AG20443 (cell line): ENCODE measurements around the gene KCTD16.

ENCODE experiments used
- DNase-seq: peaks from one replicate; pipeline ENCODE4 v3.0.0; 2012; ENCODE audit warnings: low spot score, mixed read lengths

KCTD16 gene

DNA sequence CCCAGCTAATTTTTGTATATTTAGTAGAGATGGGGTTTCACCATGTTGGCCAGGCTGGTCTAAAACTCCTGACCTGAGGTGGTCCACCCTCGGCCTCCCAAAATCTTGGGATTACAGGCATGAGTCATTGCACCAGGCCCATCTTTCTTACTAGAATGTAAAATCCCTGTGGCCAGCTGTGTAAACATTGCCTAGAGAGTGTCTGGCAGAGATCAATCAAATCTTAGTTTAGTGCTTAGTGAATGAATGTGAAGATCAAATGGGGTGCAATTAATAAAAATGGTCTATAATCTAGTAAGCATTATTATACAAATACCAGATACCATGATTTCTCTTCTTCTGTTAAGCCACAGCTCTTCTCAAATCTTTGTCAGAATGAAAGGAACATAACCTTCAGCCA, 289.9 kb downstream of the KCTD16 start:
- no peak for DNase-seq

DNA sequence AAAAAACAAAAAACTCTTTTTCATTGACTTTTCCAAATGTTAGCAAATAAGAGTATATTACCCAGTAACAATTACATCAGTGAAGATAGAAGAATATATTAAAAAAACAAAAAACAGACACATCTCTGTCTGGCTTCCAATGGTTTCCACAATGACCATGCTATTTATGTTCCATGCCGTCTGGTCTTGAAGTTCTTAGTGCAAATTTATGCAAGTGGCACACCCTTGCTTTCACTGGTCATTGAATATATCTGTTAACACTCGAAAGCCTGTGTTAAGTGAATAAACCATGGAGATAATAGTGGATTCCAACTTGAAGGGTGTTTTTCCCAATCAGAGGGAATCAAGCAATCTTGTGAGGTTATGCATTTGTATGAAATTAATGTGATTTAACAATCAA, 291.9 kb downstream of the KCTD16 start:
- DNase-seq = no peak

DNA sequence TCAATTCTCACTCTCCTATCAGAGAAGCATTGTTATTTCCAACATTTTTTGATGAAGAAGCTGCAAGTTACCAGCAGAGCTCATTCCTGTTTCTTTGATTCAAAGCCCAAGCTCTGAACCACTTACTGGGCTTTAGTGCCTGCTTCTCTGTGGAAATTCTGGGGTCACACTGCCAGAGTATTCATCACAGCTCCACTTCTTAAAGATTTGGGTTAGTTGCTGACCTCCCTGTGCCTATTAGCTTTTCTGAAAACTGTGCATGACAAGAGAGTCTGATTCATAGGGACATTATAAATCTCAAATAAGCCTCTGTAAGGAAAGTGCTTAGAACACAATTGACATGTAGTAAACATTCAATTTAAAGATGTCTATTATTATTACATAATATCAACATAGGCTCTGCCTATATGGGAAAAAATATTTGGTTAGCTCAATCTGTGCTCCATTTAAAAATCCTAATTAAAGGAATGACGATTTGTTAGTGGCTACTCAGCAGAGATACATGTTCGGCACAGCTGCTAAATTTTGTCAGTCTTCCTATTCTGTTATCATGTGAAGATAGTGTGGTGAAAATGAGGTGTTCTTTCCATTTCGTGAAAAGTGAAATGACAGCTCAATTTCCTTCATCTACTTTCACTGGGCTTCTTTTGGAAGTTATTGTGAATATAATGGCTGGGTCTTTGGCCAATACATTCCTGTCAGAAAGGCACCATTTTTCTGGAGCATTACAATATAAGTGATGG, 293.0 kb downstream of the KCTD16 start:
- no peak for DNase-seq

DNA sequence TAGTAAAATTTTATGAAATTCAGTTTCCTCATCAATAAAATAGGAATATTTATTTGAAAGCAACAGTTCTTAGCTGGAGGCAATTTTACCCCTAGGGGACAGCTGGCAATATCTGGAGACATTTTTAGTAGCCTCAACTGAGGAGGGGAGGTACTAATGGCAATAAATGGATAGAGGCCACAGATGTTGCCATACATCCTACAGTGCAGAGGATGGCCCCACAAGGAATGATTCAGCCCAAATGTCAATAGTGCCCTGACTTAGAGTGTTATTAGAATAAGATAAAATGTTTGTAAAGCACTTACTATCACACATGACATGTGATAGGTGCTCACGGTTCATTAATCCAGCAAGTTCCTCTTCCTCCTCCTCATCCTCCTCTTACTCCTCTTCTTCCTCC, 293.6 kb downstream of the KCTD16 start:
- no peak for DNase-seq

DNA sequence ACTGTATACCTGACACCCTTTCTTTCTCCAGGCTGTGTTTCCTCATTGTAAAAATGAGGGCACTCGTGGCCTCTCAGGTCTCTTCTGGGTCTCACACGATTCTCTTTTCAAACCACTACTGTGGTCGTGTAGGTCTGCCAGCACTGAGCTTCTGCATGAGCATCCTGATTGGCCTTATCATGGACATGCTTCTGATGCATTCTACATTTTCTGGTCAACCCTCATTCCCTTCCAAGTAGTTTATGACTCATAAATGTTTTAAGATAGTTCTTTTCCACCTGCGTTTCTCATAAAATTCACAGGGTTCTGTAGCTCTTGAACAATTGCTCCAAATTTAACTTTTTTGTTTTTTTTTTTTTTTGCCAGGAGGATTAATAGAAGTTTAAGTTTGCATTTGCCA, 294.8 kb downstream of the KCTD16 start:
- no peak for DNase-seq

DNA sequence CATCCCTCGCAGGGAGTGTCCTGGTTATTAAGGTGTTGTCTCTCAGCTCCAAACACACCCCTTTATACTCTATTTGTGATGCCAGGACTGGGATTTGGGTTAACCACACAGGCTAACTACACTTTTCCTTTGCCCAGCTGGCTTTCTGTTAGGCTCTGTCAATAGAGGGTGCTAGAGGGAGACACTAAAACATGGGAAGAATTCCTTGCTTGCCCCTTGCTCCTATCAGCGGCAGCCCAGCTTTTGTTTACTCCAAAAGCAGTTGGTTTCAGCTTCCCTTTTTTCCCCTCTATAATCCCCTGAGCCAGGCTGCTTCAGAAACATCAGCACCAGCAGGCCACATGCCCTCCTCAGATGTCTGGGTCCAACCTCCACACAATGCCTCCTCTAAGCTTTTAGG, 297.1 kb downstream of the KCTD16 start:
- DNase-seq = peak; percentile 60

DNA sequence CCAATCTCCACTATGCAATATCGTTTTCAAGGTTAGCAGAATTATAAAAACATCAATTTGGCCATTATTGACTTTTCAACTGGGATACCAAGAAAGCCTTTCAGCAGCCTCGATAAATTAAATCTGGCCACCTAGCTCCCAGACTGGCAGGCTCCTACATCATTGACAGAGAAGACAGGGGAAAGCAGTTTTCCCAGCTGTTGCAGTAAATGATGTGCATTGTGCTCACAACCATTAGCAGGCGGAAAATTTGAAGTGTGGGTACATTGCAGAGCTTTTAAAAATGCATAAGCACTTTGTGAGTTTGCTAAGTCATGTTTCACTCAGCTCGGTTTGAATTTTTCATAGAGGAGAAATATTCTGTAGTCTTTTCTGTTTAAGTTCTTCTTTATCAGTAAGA, 297.9 kb downstream of the KCTD16 start:
- no peak for DNase-seq

DNA sequence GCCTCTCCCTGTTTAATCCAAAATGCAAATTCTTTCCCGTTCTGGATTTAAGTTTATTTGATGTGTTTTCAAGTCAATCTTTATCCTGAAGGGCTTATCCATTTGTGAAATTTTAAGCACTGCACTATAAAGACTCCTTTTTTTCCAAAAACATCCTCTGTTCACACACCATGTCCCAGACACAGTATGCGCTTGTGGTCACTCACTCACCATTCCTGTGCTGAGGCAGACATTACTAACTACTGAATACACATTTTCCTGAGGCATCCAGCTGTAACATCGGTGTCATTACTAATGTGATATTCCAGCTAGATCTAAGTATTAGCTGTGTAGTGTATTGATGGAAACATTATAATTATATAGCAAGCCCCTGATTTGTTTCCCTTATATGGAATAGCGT, 298.4 kb downstream of the KCTD16 start:
- peak; percentile 17 for DNase-seq

DNA sequence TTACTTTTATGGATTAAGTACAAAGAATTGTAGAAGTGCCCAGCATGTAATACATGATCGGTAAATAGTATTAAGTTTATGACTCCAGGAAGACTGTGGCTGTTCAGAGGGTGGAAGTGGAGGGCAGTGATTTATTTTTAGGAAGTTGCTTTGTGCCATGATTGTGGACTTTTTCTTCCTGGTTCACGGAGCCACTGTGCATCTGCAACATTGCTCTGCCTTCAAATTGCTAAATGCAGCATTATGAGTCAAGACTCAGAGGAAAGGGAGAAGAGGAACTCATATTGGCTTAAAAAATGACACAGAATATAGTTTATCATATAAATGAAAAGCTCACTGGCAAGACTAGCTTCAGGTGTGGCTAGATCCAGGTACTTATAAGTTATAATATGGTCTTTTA, 301.5 kb downstream of the KCTD16 start:
- DNase-seq = no peak

DNA sequence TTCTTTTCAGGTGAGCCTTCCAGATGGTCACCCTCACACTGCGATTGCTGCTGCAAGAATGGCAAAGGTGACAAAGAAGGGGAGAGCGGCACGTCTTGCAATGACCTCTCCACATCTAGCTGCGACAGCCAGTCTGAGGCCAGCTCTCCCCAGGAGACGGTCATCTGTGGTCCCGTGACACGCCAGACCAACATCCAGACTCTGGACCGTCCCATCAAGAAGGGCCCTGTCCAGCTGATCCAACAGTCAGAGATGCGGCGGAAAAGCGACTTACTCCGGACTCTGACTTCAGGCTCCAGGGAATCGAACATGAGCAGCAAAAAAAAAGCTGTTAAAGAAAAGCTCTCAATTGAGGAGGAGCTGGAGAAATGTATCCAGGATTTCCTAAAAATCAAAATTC, 303.0 kb downstream of the KCTD16 start:
- no peak for DNase-seq

DNA sequence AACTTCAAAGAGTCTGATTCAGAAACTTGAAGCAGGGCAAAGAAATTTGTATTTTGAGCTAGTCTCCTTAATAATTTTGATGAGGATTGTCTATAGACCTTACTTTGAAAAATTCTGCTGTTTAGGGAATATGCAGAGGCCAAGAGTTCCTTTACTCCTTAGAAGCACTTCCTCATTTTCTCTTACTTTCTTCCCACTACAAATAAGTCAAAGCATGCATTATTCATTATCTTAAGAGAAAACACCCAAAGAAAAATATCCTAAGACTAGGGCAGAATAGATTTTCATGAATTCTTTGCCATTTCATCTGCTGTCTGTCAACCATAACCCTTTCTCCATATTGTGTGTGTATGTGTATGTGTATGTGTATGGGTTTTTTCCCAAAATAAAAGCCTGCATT, 307.9 kb downstream of the KCTD16 start:
- DNase-seq = no peak

DNA sequence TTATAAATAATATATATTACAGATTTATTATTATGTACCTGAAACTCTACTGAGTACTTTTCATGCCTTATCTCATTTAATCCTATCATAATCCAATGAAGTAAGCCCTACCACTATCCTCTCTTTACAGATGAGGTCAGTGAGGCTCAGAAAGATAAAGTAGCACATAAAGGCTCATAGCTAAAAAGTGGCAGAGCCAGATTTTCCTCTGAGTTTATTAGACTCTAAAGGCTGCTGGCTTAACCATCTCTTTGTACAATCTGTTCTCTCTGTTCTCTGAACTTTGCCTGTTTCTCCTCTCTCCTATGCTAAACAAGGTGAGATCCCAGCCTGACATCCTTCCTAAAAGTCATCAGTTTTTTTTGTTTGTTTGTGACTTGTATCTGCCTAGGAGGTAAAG, 311.2 kb downstream of the KCTD16 start:
- no peak for DNase-seq

DNA sequence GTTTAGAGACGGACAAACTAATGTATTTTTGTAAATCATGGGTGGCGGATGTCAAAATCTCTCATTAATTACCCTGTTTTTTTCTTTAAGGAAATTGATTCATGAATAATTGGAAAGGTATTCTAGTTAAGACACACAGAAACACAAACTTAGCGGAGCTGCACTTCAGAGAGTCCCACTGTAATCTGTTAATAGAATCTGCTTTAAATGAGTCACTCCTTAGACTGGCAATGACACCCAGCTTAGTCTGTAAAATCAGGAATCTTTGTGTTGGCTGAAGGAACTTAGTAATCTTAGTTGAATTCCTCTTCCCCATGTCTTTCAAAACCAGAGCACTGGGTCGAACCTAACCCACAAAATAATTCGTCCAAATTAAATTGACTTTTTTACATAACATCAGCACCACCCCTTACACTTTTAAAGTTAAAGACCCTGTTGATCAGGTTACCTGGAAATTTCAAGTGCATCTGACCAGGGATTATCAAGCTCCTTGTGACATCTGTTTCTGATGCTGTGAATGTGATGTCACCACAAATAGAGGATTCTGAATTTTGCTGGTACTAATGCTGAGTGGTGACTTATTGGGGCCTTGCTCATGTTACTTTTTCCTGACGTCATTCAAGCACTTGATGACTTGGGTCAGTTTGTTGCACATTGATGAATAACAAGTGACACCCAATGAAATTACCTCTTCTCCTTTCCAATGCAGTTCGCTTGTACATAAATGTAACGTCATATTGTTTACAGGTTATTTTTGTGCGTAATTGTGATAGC, 313.6 kb downstream of the KCTD16 start:
- DNase-seq = peak; percentile 56

DNA sequence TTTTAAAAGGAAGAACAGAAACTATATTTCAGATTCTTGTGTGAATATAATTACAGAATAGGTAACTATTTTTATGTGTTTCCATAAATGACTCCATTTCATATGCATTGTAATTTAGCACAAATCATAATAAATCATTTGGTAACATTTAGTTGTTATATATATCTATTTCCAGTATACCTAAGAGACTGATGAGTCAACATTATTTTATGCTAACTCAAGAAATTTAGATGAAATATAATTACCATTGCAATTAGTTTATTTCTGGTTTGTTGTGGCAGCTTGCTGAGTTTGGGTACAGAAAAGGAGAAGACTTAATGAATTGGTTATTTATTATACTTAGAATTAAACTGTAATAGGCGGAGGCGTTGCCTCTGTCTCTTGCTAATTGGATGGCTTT, 314.9 kb downstream of the KCTD16 start:
- DNase-seq = no peak

DNA sequence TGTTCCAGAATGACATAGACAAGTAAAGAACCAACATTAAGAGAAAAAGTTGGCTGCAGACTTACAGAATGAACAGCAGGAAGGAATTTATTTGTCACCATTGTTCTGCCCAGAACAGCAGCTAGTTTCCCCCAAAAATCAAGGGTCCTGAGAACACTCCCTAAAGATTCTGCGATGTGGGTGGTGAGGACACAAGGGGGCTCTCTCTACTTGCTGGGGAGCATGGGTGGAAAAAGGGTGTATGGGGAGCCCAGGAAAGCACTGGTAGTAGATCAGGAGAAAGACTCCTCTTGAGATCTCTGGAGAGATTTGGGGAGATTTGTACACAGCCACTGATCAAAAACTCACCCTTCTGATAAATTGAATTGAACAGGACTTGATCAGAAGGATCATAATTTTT, 316.5 kb downstream of the KCTD16 start:
- no peak for DNase-seq

DNA sequence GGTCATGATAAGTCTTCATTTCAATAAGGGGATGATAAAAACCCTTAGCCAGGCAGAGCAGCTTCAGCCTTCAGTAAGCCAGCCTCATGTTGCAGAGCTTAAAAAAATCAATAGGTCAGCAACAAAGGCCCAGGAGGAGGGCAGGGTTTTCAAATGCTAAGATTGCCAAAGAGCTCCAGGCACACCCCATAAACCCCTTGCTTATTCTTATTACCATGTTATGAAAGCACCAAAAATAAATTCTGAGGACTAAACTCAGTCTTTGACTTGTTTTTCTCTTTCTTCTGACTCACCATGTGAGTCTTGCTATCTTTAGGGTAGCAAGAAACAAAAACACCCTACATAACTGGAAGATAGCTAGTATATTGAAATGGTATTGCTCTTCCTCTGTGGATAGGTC, 317.1 kb downstream of the KCTD16 start:
- no peak for DNase-seq

DNA sequence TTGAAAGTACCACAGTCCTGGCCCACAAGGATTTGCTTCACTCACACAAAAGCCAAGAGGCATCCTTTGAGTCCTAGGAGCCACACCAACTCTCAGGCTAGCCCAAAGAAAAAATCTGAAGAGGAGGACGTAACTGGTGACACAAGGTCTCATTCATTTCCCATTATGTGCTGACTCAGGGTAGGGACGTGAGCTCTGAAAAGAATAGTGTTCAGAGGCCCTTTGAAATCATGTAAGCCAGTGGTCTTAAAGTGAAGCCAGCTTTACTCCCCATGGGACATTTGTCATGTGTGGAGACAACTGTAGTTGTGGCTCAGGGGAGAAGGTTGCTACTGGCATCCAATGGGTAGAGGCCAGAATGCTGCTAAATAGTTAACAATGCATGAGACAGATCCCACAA, 332.4 kb downstream of the KCTD16 start:
- DNase-seq = no peak

DNA sequence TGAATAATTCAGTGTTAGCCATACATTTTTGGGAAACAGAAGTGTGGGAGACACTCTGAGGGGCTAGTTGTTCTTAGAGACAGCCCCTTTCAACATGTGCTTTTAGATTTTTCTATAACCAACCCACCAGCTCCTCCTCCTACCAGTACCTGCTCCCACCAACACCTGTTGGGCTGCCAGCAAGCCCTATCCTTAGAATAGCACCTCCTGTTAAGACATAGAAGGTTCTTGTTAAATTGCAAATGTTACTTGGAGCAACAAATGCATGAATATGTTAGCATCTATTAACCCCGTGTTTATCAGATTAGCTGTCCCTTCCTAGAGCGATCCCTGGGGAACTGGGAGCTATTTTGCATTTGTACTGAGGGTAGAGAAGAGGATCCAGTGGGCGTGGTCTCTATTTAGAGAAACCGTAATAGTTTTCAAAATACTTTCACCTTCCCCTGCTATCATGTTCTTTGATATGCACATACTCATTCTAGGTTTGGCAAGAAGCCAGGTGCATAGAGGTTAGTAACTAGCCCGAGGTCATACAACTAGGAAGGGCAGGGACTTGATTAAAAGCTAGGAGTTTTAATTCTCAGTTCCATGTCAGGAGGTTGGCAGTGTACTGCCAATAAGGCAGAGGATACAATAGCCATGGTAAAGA, 334.4 kb downstream of the KCTD16 start:
- no peak for DNase-seq

DNA sequence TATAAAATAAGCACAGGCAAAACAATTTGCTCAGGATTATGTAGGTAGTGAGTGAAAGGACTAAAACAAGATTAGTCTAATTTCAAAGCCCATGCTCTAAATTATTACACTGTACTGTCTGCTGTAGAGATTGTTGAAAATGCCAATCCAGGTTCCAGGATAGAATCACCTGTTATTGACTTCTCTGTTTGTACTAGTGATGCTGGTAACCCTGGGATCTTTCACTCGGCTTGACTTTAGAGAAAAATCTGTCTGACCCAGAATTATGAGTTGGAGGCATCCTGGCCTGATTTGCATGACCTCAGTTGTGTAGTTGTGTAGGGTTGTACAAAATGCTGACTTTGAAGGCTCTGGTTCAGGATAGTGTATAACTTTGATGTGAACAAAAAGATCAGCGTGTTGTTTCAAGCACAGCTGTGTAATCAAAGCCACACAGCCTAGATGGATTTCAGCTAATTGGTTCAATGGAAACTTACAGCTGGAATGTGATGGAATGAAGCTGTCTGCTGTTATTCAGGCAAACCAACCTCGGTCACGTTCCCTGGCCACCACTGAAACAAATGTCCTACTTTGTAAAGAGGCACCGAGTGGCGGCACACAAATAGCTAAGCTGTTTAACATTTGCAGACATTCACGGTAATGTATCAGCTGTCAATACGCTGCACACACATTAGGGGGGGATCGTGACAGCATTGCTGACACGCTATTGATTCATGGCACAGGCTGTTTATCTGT, 340.3 kb downstream of the KCTD16 start:
- no peak for DNase-seq

DNA sequence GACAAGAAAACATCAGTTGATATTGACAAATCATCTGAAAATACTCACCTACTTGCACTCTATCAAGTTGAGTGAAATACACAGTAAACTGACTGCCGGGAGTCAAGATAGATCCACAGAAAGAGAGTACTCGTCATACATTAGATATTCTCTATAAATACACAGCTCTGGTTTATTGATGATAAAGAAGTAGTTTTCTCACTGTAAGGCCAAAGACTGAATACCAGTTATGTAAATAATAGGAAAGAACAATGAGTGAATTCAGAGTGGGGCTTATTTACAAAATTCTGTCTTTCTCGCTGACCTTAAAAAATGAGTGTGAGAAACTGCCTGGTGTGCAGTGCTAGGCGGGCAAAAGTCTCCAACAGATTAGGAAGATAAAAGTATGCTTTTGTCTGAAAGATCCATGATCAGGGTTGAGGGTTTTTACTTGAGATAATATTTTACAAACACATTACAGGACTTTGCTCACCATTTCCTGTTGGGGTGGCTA, 341.0 kb downstream of the KCTD16 start:
- DNase-seq = no peak

DNA sequence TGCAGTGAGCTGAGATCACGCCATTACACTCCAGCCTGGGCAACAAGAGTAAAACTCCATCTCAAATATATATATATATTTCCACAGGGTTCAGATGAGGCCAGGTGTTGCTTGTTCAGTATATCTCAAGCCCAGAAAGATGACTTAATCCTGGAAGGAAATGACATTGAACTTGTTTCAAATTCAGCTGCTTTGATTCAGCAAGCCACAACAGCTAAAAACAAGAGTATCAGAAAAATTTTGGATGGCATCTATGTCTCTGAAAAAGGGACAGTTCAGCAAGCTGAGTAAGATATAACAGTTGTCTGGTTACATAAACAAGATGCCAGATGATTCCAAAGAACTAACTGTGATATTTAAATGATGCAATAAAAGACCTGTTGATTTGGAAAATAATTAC, 352.0 kb downstream of the KCTD16 start:
- no peak for DNase-seq

DNA sequence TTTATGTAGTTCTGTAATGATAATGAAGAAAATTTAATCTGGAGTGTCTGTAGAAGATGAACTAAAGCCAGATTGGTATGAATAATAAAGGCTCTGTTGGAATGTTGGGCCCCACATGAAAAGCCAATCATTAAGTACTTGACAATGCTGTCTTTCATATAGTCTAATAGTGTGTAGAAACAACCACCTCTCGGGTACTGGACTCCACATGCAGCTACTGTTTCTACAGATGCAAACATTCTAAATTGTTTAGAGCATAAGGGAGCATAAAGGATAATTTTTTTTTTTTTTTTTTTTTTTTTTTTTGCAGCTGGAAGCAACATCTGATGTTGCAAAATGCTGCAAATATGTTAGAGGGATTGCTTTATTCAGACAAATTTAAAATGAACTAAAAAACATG, 354.3 kb downstream of the KCTD16 start:
- no peak for DNase-seq
